HG02938 (cell line): Measurements from ENCODE around the gene PAK5.

Experiments
- ATAC-seq: cut with Tn5 transposase; IDR thresholded peaks from one replicate; pipeline ENCODE4 v1.9.1; 2021; ENCODE audit warnings: mild to moderate bottlenecking, moderate library complexity; ENCODE audit not compliant: unreplicated experiment

Gene PAK5

GRCh38 chr20:9532069-9532838 lies 306.6 kb downstream of the PAK5 start:
- ATAC-seq = no peak

DNA sequence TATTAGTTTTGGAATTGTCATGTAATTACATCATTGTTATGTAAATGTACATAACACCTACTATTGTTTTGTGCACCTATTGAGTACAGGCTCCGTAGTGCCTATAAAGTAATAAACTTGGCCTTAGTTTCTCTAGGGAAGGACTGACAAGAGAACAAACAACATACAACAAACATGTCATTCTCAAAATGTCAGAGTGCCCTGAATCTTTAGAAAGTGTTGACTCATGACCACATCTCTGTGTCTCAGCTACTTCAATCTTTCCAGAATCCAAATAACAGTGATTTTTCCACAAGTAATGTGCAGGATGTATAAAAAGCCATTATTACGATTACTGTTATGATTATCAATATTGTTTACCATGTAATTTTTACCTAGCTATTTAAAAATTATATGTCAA lies 307.3 kb downstream of the PAK5 start:
- ATAC-seq = no peak

DNA sequence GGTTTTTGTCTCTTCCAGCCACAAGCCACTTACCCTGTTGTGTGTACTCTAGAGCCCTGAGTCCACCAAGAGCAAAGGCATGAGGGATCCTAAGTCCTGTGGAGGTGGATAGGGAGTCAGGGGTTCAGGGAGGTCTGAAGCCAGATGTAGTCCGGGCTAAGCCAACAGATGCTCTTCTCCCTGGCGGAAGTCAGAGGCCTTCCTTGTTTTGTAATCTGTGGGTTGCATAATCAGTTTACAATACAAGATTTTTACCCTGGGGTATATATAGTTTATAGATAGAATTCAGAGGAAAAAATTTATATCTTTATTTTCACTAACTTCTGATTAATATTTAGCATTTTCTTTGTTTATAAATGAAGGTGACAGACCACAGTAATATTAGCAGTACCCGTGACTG lies 315.2 kb downstream of the PAK5 start:
- no peak for ATAC-seq

DNA sequence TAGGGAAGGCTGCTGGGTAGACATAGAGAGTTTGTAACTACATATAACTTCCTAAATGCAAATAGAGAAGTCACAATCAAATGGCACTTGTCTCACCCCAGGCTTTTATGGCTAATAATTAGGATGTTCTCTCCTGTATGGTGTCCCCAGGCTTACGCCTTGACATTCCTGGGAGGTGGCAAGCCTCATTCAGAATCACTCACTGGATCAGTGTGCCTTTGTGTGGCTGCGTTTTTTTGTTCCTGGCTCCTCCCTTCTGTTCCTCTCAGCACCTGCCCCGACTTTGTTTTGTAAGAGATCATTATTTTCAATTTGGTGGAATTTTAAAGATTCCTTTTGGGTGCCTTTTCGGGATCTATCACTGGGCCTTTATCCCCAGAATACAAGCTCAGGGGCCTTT lies 318.8 kb downstream of the PAK5 start:
- no peak for ATAC-seq

DNA sequence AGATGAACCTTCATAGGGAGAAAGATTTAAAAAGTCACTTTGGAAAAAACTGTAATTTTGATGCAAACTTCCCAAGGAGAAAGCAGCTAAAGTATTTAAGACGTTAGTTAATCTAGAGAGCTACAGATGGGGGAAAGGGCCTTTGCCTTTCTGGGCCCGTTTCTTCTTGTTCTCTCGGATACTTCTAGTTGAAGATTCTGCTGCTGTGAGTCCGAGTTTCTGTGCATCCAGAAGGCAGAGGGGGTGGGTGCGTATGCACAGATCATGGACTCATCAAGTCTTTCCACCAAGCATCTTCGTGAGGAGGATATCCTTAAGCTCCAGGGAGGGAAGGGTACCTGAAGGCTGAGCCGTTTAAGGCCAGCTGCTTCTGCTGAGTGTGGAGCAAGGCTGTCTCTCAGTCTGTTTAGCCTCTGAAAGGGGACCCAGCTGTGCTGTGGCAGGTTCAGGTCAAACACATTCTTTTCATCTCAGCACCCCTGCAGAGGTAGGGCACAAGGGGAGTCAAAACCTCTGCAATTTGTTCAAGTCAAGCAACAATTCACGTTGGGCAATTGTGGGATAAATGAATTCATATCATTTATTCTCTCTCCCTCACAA lies 320.2 kb downstream of the PAK5 start:
- no peak for ATAC-seq

GRCh38 chr20:9517297-9518162 lies 321.3 kb downstream of the PAK5 start:
- no peak for ATAC-seq

- ATAC-seq = no peak
Observed at GRCh38 chr20:9516234-9516871, 322.5 kb downstream of the PAK5 start.

DNA sequence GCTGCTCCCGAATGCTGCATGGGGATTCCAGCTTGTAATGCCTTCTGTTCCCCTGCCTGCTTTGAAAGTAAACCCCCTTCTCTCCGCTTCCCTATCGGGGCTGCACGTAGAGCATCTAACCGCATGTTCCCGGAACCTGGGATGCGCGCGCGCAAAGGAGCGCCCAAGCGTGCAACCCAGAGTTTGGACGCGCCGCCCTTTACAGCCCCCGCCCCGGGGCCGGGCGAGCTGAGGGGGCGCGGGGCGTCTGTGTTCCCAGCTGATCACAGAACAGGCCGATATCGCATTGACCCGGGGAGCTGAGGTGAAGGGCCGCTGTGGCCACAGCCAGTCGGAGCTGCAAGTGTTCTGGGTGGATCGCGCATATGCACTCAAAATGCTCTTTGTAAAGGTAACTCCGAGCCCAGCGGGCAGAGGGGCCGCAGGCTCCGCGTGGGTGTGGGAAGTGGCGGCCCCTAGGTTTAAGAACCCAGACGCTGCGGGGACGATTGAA lies 323.1 kb downstream of the PAK5 start:
- no peak for ATAC-seq

DNA sequence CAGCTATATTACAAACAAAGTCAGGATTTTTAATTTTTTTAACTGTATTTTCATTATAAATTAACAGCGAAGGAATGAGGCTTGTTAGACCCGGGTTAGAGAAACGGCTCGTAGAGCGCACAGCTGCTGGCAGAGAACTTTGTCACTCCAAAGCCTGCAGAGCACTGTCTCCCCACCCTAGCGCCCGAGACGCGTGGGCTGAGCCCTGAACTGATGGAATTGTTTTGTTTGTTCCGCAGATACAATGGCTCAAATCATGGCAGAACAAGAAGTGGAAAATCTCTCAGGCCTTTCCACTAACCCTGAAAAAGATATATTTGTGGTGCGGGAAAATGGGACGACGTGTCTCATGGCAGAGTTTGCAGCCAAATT lies 323.7 kb downstream of the PAK5 start:
- no peak for ATAC-seq

GRCh38 chr20:9514461-9515213 lies 324.2 kb downstream of the PAK5 start, which contains the start of gene LAMP5:
LAMP5 (plus strand) TSS chr20:9514590; CDS start chr20:9514853, 263 bp downstream.
- ATAC-seq = no peak

GRCh38 chr20:9514072-9514460 lies 324.8 kb downstream of the PAK5 start:
- no peak for ATAC-seq

GRCh38 chr20:9510911-9511310 lies 328.0 kb downstream of the PAK5 start:
- ATAC-seq = no peak

GRCh38 chr20:9509246-9509645 lies 329.6 kb downstream of the PAK5 start:
- no peak for ATAC-seq

GRCh38 chr20:9508696-9509178 lies 330.1 kb downstream of the PAK5 start:
- no peak for ATAC-seq

DNA sequence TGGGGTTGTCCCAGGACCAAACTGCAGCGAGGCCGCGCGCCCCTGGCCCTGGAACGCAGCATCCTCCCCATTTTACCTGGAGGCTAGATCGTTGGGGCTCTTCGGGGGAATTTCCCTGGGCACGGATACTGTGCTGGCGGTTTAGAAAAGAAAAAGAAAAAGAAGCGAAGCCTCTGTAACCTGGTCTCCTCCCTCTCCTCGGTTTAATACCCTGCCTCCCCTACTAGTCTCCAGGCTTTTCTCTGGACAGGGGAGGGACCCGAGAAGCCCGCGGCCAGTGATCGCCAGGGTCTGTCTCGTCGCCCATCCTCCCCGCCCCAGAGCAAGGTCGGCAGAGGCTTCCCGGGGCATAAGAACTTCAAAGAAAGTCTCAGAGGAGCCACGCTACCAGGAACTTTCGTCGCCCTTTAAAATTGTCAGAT lies 330.6 kb downstream of the PAK5 start:
- ATAC-seq = no peak

GRCh38 chr20:9507544-9508239 lies 331.2 kb downstream of the PAK5 start:
- ATAC-seq = no peak

DNA sequence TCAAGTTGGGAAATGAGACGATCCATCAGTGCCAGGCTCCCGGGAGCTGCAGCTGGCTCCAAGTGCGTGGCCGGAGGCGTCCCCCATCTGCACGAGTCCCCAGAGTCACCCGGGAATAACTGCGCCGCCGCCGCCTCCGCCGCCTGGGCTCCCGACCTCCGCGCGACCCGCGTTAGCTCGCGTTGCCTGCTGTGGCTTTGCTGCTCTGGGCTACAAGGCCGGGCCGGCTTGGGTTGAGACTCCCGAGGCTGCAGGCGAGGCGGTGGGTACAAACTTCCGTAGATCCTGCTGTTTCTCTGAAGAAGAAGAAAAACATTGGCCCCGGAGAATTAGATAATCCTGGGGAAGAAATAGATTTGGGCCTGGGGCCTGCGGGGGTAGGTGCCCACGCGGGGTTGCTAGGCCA lies 331.9 kb downstream of the PAK5 start:
- ATAC-seq = no peak

- no peak for ATAC-seq
Observed at GRCh38 chr20:9506280-9506821, 332.5 kb downstream of the PAK5 start.

DNA sequence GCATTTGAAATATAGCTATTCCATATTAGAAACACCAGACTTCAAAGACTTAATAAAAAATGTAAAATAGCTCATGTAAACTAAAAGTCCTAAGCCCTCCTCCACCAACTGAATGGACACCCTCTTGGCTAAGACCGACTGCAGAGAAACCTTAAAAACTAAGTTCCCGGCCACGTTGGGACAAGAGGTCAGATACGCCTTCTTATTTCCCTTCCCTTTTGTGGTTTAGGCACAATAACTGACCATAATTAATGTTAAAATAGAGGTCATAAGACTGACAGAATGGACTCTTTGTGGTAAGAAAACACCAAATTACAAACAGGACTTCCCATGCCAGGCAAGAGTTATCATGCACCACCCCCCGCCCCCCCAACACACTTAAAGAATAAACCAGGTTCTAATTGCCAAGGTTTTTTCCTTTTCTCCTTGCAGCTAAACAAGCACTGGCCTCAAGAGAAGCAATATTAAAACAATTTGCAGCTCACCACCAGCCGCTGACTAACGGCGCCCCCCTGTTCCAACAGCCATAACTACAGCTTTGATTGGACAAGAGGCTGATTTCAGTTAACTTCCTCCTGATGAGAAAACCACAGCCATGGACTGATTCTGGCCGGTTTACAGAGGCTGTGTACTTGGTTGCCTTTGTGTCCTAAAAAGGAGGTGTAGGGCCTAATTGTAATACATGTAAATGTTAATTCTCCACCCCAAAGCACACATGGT lies 335.2 kb downstream of the PAK5 start:
- no peak for ATAC-seq
